Tibial nerve (tissue), 4 donors: ENCODE measurements around the gene CFAP251. TPM values are rescaled to one million over a fixed set of nuclear protein-coding genes. Genes with fewer than 3 reads are reported as not detected.
A peak's percentile ranks its signal among the peaks of the same experiment; 100 is the strongest.
"Not testable (repeated sequence)": the region's sequence is repeated elsewhere in the genome, so short reads cannot be mapped to it uniquely, and the experiment has no call there.

Experiments used
- DNase-seq, 2 donors: peaks; one replicate each; pipeline ENCODE4 v3.0.0-alpha.2; 2019; ENCODE audit warnings: low spot score in 2 of 2
- H3K27ac ChIP-seq, 4 donors: fragments of 200-600 bp; sonication (generic) in 3 of 4; one replicate each; pipeline ENCODE4 v1.5.1; 2017 to 2019; ENCODE audit warnings: mild to moderate bottlenecking in 1 of 4
- H3K27me3 ChIP-seq, 2 donors: fragments of 200-600 bp; sonication (generic) in 1 of 2; one replicate each; pipeline versions ENCODE4 v1.5.1 to v1.6.0; 2017 to 2019
- H3K36me3 ChIP-seq, 3 donors: fragments of 200-600 bp; sonication (generic); one replicate each; pipeline ENCODE4 v1.5.1; 2018 to 2019
- H3K4me1 ChIP-seq, 4 donors: fragments of 200-600 bp; sonication (generic) in 3 of 4; one replicate each; pipeline ENCODE4 v1.5.1; 2017 to 2019
- H3K4me3 ChIP-seq, 4 donors: fragments of 200-600 bp; sonication (generic) in 3 of 4; one replicate each; pipeline ENCODE4 v1.5.1; 2017 to 2019; ENCODE audit warnings: mild to moderate bottlenecking in 1 of 4, moderate library complexity in 1 of 4
- H3K9me3 ChIP-seq, 4 donors: fragments of 200-600 bp; sonication (generic) in 3 of 4; one replicate each; pipeline ENCODE4 v1.5.1; 2017 to 2019
- CTCF ChIP-seq, 5 experiments: fragments of 200-600 bp in 3 of 5; fragments of 450-650 bp in 2 of 5; sonication (generic) in 3 of 5; IDR thresholded peaks; one replicate each; pipeline ENCODE4 v1.5.1; 2016 to 2019; ENCODE audit warnings: antibody characterized with exemption in 5 of 5, mild to moderate bottlenecking in 3 of 5, moderate library complexity in 2 of 5
- EP300 ChIP-seq, 2 donors: sonication (generic); formaldehyde crosslinking; IDR thresholded peaks; one replicate each; pipeline ENCODE4 v1.6.1; 2017; ENCODE audit warnings: antibody characterized with exemption in 2 of 2, mild to moderate bottlenecking in 1 of 2
- POLR2A ChIP-seq, 2 donors: fragments of 450-650 bp; IDR thresholded peaks; one replicate each; pipeline ENCODE4 v1.6.1; 2017; ENCODE audit warnings: antibody characterized with exemption in 2 of 2, mild to moderate bottlenecking in 2 of 2, moderate library complexity in 2 of 2
- WGBS, 2 donors: methylation state at CpG; one replicate each; pipeline ENCODE4 v1.1.5; 2018; 5-methylcytosine and 5-hydroxymethylcytosine counted together
- total RNA-seq, 4 donors: library from RNA; depleted of rRNA; stranded (reverse); fragments of >200 nt; gene quantifications; one replicate each; pipeline ENCODE4 v1.1.0, GENCODE V29; 2016

CFAP251 gene
- total RNA-seq, 4 donors from 2014 or later: 3.0 to 5.4 (median 3.9) TPM

GRCh38 chr12:122040579-122041386, 122.4 kb downstream of the CFAP251 start:
- Histone ChIP-seq H3K36me3 (peaks cover 0 to 73% (median 0%) of the 10 kb centered on the region in 3 donors), H3K4me3 (no peak overlapping the region), H3K9me3 (peaks cover 0 to 3% (median 0%) of the 10 kb centered on the region in 4 donors), H3K27ac (peak overlapping the region in 1 of 4 donors; percentile 34), H3K27me3 (no peaks in the 10 kb centered on the region), H3K4me1 (no peaks in the 10 kb centered on the region)
- WGBS, 2 donors: 80 to 84% methylated on average over 21 of the region's 21 CpGs
- DNase-seq: no peak
- TF ChIP-seq EP300 (IDR thresholded peaks at IDR 0.05) (no peak), CTCF (IDR thresholded peaks at IDR 0.05) (no peak), POLR2A (IDR thresholded peaks at IDR 0.05) (no peak)

- H3K36me3 ChIP-seq: peaks cover 0 to 73% (median 0%) of the 10 kb centered on the region in 3 donors
- not testable (repeated sequence) for H3K4me3 ChIP-seq, H3K9me3 ChIP-seq, H3K27me3 ChIP-seq, H3K4me1 ChIP-seq, DNase-seq, H3K27ac ChIP-seq
- 89 to 97% methylated on average over 3 of the region's 3 CpGs for WGBS, 2 donors
Observed at GRCh38 chr12:122041458-122041857, 123.1 kb downstream of the CFAP251 start.

- no peak overlapping the region for H3K27ac ChIP-seq
- no peak for DNase-seq
- WGBS, 2 donors: 85 to 89% methylated on average over 11 of the region's 11 CpGs
- peaks cover 0 to 69% (median 0%) of the 10 kb centered on the region in 3 donors for H3K36me3 ChIP-seq
- H3K27me3 ChIP-seq: no peaks in the 10 kb centered on the region
- H3K4me1 ChIP-seq: no peaks in the 10 kb centered on the region
- TF ChIP-seq CTCF (IDR thresholded peaks at IDR 0.05) (no peak), POLR2A (IDR thresholded peaks at IDR 0.05) (no peak), EP300 (IDR thresholded peaks at IDR 0.05) (no peak)
- H3K9me3 ChIP-seq: peaks cover 0 to 3% (median 0%) of the 10 kb centered on the region in 4 donors
- H3K4me3 ChIP-seq: no peak overlapping the region
Observed at GRCh38 chr12:122042910-122043309, 124.5 kb downstream of the CFAP251 start.

GRCh38 chr12:122043476-122043875, 125.1 kb downstream of the CFAP251 start:
- Histone ChIP-seq H3K27me3 (no peaks in the 10 kb centered on the region), H3K4me3 (no peak overlapping the region), H3K9me3 (peaks cover 0 to 3% (median 0%) of the 10 kb centered on the region in 4 donors), H3K36me3 (peaks cover 0 to 67% (median 0%) of the 10 kb centered on the region in 3 donors), H3K4me1 (no peaks in the 10 kb centered on the region), H3K27ac (no peak overlapping the region)
- no peak for DNase-seq
- TF ChIP-seq EP300 (IDR thresholded peaks at IDR 0.05) (no peak), POLR2A (IDR thresholded peaks at IDR 0.05) (no peak)
- 93 to 94% methylated on average over 15 of the region's 15 CpGs for WGBS, 2 donors

- 98% methylated on average over 7 of the region's 7 CpGs for WGBS, 2 donors
- Histone ChIP-seq H3K4me1 (no peaks in the 10 kb centered on the region), H3K9me3 (peaks cover 0 to 3% (median 0%) of the 10 kb centered on the region in 4 donors), H3K36me3 (peaks cover 0 to 58% (median 0%) of the 10 kb centered on the region in 3 donors), H3K27ac (no peak overlapping the region), H3K27me3 (no peaks in the 10 kb centered on the region), H3K4me3 (no peak overlapping the region)
- TF ChIP-seq EP300 (IDR thresholded peaks at IDR 0.05) (no peak), POLR2A (IDR thresholded peaks at IDR 0.05) (no peak), CTCF (IDR thresholded peaks at IDR 0.05) (no peak)
- DNase-seq: no peak
Observed at GRCh38 chr12:122045262-122045661, 126.9 kb downstream of the CFAP251 start.

GRCh38 chr12:122046145-122046544, 127.8 kb downstream of the CFAP251 start:
- WGBS, 2 donors: 87 to 91% methylated on average over 7 of the region's 7 CpGs
- TF ChIP-seq EP300 (IDR thresholded peaks at IDR 0.05) (no peak), POLR2A (IDR thresholded peaks at IDR 0.05) (no peak), CTCF (IDR thresholded peaks at IDR 0.05) (no peak)
- Histone ChIP-seq H3K36me3 (peaks cover 0 to 54% (median 0%) of the 10 kb centered on the region in 3 donors), H3K9me3 (peaks cover 0 to 3% (median 0%) of the 10 kb centered on the region in 4 donors), H3K4me1 (peaks cover 0 to 4% (median 0%) of the 10 kb centered on the region in 4 donors), H3K4me3 (no peak overlapping the region), H3K27ac (no peak overlapping the region), H3K27me3 (no peaks in the 10 kb centered on the region)
- no peak for DNase-seq
